Activated CD4-positive, alpha-beta T cell treated with anti-CD3 and anti-CD28 coated beads for 36 hours (primary cell): ENCODE data around the gene NAMPT. TPM values are rescaled to one million over a fixed set of nuclear protein-coding genes. Genes with fewer than 3 reads are reported as not detected.

ENCODE experiments used
- ATAC-seq: fragments of 200-7000 bp; cut with Tn5 transposase; one replicate; pipeline ENCODE4 v1.10.0; 2021; ENCODE audit warnings: mild to moderate bottlenecking, moderate library complexity
- CTCF ChIA-PET: fragments of 350-600 bp; sonication (Branson Sonifier 250); formaldehyde crosslinking; loops from one replicate; lab custom pipeline; 2021; ENCODE audit warnings: antibody characterized with exemption; lab: Charles Lee
- POLR2A ChIA-PET: fragments of 350-600 bp; sonication (Branson Sonifier 250); formaldehyde crosslinking; loops from one replicate; lab custom pipeline; 2021; ENCODE audit warnings: antibody characterized with exemption, inconsistent platforms; lab: Charles Lee
- DNase-seq: peaks from one replicate; pipeline ENCODE4 v3.0.0-alpha.2; 2020
- H3K27ac Mint-ChIP-seq: one replicate; pipeline ENCODE4 v1.8.0; 2021; ENCODE audit warnings: mixed read lengths
- H3K27me3 Mint-ChIP-seq: one replicate; pipeline ENCODE4 v1.8.0; 2021; ENCODE audit warnings: mixed read lengths
- H3K36me3 Mint-ChIP-seq: one replicate; pipeline ENCODE4 v1.8.0; 2021; ENCODE audit warnings: low read depth, mixed read lengths
- H3K4me1 Mint-ChIP-seq: one replicate; pipeline ENCODE4 v1.8.0; 2021; ENCODE audit warnings: mixed read lengths
- H3K4me3 Mint-ChIP-seq: one replicate; pipeline ENCODE4 v1.8.0; 2021; ENCODE audit warnings: mild to moderate bottlenecking, moderate library complexity, mixed read lengths
- H3K9me3 Mint-ChIP-seq: one replicate; pipeline ENCODE4 v1.8.0; 2021; ENCODE audit warnings: low read depth, mixed read lengths
- intact Hi-C, 2 experiments: fragments of 100-400 bp; cut with DNase I in 1 of 2; cut with micrococcal nuclease in 1 of 2; formaldehyde crosslinking; loops; one replicate each; pipeline versions ENCODE4 v1.14.2 to v1.15.1; 2022 to 2024; cut with DNase I, micrococcal nuclease
- total RNA-seq, 2 experiments: library from RNA; stranded (reverse); gene quantifications; one replicate each; pipeline ENCODE4 v1.2.3, GENCODE V29; 2021

NAMPT gene
- total RNA-seq, 2 experiments from 2014 or later, result 825 to 1,205 TPM

- peak overlapping the region; percentile 94 for H3K4me3 Mint-ChIP-seq
- H3K4me1 Mint-ChIP-seq, result peaks cover 54% of the 10 kb centered on the region
- peaks cover 91% of the 10 kb centered on the region for H3K36me3 Mint-ChIP-seq
- no peaks in the 10 kb centered on the region for H3K9me3 Mint-ChIP-seq
- CTCF ChIA-PET, result interaction anchor here (1.0 to 2.9 kb wide), 4 partner anchors 9 to 184 kb away, joined by 3 to 11 read pairs (median 4); no protein-coding TSS in a partner anchor
- DNase-seq, result no peak
- intact Hi-C loops, result loop anchor here (1.0 to 2.0 kb wide), 2 partner anchors 13 to 18 kb away; no protein-coding TSS in a partner anchor
- ATAC-seq, result no peak
- H3K27ac Mint-ChIP-seq, result peak overlapping the region; percentile 86
- H3K27me3 Mint-ChIP-seq, result no peaks in the 10 kb centered on the region
- POLR2A ChIA-PET, result interaction anchor here (0.6 to 1.4 kb wide), 6 partner anchors 9 to 184 kb away, joined by 3 to 7 read pairs (median 4); no protein-coding TSS in a partner anchor
Observed at GRCh38 chr7:106278695-106279094, 6.1 kb downstream of the NAMPT start.

- CTCF ChIA-PET, result interaction anchor here (0.9 to 2.9 kb wide), 3 partner anchors 8 to 16 kb away, joined by 3 to 11 read pairs (median 4); no protein-coding TSS in a partner anchor
- no peak for ATAC-seq
- Mint-ChIP-seq H3K9me3 (no peaks in the 10 kb centered on the region), H3K4me1 (peaks cover 57% of the 10 kb centered on the region), H3K27ac (peak overlapping the region; percentile 86), H3K27me3 (no peaks in the 10 kb centered on the region), H3K36me3 (peaks cover 92% of the 10 kb centered on the region), H3K4me3 (peak overlapping the region; percentile 94)
- no peak for DNase-seq
- POLR2A ChIA-PET, result interaction anchor here (0.9 to 1.4 kb wide), 3 partner anchors 31 to 184 kb away, joined by 3 to 7 read pairs (median 3); no protein-coding TSS in a partner anchor
- intact Hi-C loops, result loop anchor here (1.0 to 2.0 kb wide), 2 partner anchors 13 to 17 kb away; no protein-coding TSS in a partner anchor
Observed at GRCh38 chr7:106277976-106278375, 6.8 kb downstream of the NAMPT start.

DNA sequence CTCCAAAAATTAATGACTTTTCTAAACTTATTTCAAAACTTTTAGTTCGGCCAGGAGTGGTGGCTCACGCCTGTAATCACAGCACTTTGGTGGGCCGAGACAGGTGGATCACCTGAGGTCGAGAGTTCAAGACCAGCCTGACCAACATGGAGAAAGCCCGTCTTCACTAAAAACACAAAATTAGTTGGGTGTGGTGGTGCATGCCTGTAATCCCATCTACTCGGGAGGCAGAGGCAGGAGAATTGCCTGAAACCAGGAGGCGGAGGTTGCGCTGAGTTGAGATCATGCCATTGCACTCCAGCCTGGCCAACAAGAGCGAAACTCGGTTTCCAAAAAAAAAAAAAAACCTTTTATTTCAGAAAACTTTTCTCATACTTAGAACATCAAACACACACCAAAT, 8.3 kb downstream of the NAMPT start:
- H3K36me3 Mint-ChIP-seq, result peaks cover 85% of the 10 kb centered on the region
- CTCF ChIA-PET, result no interaction called here
- DNase-seq (no peak), ATAC-seq (no peak)
- no peaks in the 10 kb centered on the region for H3K27me3 Mint-ChIP-seq
- intact Hi-C loops, result no loop called here
- no peaks in the 10 kb centered on the region for H3K9me3 Mint-ChIP-seq
- H3K27ac Mint-ChIP-seq, result no peak overlapping the region
- peak overlapping the region; percentile 46 for H3K4me3 Mint-ChIP-seq
- peaks cover 57% of the 10 kb centered on the region for H3K4me1 Mint-ChIP-seq
- POLR2A ChIA-PET, result no interaction called here

DNA sequence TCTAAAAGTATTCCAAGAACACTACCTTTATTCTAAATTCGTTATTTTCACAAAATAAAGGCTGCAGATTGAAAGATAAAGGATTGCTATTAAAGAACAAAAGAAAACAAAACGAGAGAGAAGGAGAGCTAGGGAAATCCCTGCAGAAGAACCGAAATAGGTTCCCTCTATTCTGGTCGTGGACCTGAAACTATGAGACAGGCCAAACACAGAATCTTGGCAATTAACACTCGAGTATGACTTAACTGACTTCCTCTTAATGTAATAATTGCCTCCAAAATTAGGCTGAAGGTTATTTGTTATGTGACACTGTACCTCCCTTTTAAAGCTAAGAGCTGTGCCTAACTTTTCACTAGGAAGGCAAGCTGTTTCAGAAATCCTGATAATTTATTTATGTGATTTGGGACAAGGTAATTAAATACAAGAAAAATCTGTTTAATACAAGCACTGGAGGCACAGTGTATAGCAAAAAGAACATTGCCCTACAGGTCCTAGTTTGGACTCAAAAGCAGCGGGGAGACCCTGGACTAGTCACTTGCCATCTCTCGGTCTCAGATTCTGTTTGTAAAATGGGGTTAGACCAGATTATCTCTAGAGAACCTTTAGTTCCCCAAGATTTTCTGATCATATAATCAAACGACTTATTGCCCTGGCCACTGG, 11.6 kb downstream of the NAMPT start:
- CTCF ChIA-PET, result interaction anchor here (0.6 to 1.3 kb wide), 4 partner anchors 12 to 489 kb away, joined by 3 to 4 read pairs (median 3); no protein-coding TSS in a partner anchor
- no peak overlapping the region for H3K4me3 Mint-ChIP-seq
- no peaks in the 10 kb centered on the region for H3K9me3 Mint-ChIP-seq
- POLR2A ChIA-PET, result interaction anchor here (0.7 to 0.8 kb wide), 2 partner anchors 13 to 152 kb away, joined by 3 to 4 read pairs; no protein-coding TSS in a partner anchor
- intact Hi-C loops, result no loop called here
- ATAC-seq, result no peak
- no peaks in the 10 kb centered on the region for H3K27me3 Mint-ChIP-seq
- H3K4me1 Mint-ChIP-seq, result peaks cover 36% of the 10 kb centered on the region
- no peak for DNase-seq
- H3K27ac Mint-ChIP-seq, result peak overlapping the region; percentile 31
- peaks cover 79% of the 10 kb centered on the region for H3K36me3 Mint-ChIP-seq

DNA sequence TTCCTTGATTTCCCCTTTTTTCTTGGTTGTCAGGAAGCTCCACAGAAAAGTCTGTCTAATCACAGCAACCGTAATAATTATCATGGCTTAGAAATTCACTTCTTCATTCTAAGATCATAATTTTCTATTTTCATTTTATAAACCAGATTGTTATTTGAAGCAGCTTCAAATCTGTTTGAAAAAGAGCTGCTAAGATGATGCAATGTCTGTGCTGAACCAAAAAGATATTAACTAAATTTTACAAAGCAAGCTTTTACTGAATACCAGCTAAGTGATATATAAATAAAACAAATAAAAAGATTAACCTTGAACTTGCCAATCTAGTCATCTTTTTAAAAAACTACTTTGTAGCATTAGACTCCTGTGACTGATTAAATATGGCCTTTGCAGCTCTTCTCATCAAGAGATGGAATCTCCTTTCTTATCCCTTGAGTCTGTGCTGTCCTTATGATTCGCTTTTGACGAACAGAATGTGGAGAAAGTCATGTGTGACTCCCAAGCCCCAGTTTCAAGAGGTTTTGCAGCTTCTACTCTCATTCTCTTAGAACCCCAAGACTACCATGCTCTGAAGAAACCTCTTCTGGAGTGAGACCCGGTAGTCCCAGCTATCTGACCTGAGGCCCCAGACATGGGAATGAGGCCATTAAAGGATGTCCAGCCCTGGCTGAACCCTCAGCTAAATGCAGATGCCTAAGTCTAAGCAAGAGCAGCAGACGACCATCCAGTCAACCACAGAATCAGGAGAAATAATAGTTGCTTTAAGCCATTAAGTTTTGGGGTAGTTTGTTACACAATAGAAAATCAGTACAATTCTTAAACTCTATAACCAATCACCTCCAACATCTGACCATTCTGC, 14.4 kb downstream of the NAMPT start:
- H3K9me3 Mint-ChIP-seq, result no peaks in the 10 kb centered on the region
- POLR2A ChIA-PET, result interaction anchor here (1.0 to 2.2 kb wide), 3 partner anchors 9 to 155 kb away, joined by 3 to 11 read pairs (median 4); partner anchors contain the start of gene NAMPT
- H3K4me1 Mint-ChIP-seq, result peaks cover 27% of the 10 kb centered on the region
- intact Hi-C loops, result no loop called here
- CTCF ChIA-PET, result interaction anchor here (0.5 to 3.0 kb wide), 6 partner anchors 9 to 192 kb away, joined by 3 to 13 read pairs (median 4); no protein-coding TSS in a partner anchor
- ATAC-seq (peak; percentile 16), DNase-seq (no peak)
- H3K27ac Mint-ChIP-seq, result peak overlapping the region; percentile 56
- H3K4me3 Mint-ChIP-seq, result no peak overlapping the region
- H3K27me3 Mint-ChIP-seq, result no peaks in the 10 kb centered on the region
- peaks cover 77% of the 10 kb centered on the region for H3K36me3 Mint-ChIP-seq

GRCh38 chr7:106269254-106269961, 15.4 kb downstream of the NAMPT start:
- no peak overlapping the region for H3K4me3 Mint-ChIP-seq
- ChIA-PET CTCF (interaction anchor here (0.9 to 3.0 kb wide), 5 partner anchors 8 to 193 kb away, joined by 3 to 13 read pairs (median 4); no protein-coding TSS in a partner anchor), POLR2A (interaction anchor here (1.0 to 2.2 kb wide), 3 partner anchors 10 to 156 kb away, joined by 3 to 11 read pairs (median 4); partner anchors contain the start of gene NAMPT)
- ATAC-seq, result no peak
- intact Hi-C loops, result no loop called here
- no peak overlapping the region for H3K27ac Mint-ChIP-seq
- no peak for DNase-seq
- peaks cover 77% of the 10 kb centered on the region for H3K36me3 Mint-ChIP-seq
- H3K27me3 Mint-ChIP-seq, result no peaks in the 10 kb centered on the region
- H3K4me1 Mint-ChIP-seq, result peaks cover 32% of the 10 kb centered on the region
- no peaks in the 10 kb centered on the region for H3K9me3 Mint-ChIP-seq

GRCh38 chr7:106265133-106265532, 19.6 kb downstream of the NAMPT start:
- Mint-ChIP-seq H3K27ac (peak overlapping the region; percentile 40), H3K36me3 (peaks cover 84% of the 10 kb centered on the region), H3K4me1 (peaks cover 49% of the 10 kb centered on the region), H3K27me3 (no peaks in the 10 kb centered on the region), H3K9me3 (no peaks in the 10 kb centered on the region), H3K4me3 (no peak overlapping the region)
- DNase-seq, result no peak
- ChIA-PET CTCF (interaction anchor here (2.6 kb wide), 1 partner anchor 197 kb away, joined by 7 read pairs; no protein-coding TSS in a partner anchor), POLR2A (interaction anchor here (0.7 to 0.9 kb wide), 3 partner anchors 115 to 220 kb away, joined by 3 read pairs; no protein-coding TSS in a partner anchor)
- intact Hi-C loops, result loop anchor here in 1 of 2 experiments (1.0 kb wide), 1 partner anchor 13 kb away; no protein-coding TSS in a partner anchor
- no peak for ATAC-seq

GRCh38 chr7:106262221-106262881, 22.4 kb downstream of the NAMPT start:
- H3K9me3 Mint-ChIP-seq, result no peaks in the 10 kb centered on the region
- DNase-seq, result no peak
- no peaks in the 10 kb centered on the region for H3K27me3 Mint-ChIP-seq
- ChIA-PET POLR2A (interaction anchor here (0.6 to 1.0 kb wide), 2 partner anchors 23 to 306 kb away, joined by 3 to 4 read pairs; partner anchors contain the start of gene NAMPT), CTCF (interaction anchor here (1.5 to 2.1 kb wide), 3 partner anchors 8 to 85 kb away, joined by 3 to 5 read pairs (median 4); no protein-coding TSS in a partner anchor)
- peak overlapping the region; percentile 45 for H3K27ac Mint-ChIP-seq
- intact Hi-C loops, result no loop called here
- no peak overlapping the region for H3K4me3 Mint-ChIP-seq
- H3K4me1 Mint-ChIP-seq, result peaks cover 73% of the 10 kb centered on the region
- H3K36me3 Mint-ChIP-seq, result peaks cover 91% of the 10 kb centered on the region
- no peak for ATAC-seq

GRCh38 chr7:106260136-106260561, 24.6 kb downstream of the NAMPT start:
- ATAC-seq (peak; percentile 21), DNase-seq (no peak)
- Mint-ChIP-seq H3K36me3 (peaks cover 92% of the 10 kb centered on the region), H3K9me3 (no peaks in the 10 kb centered on the region), H3K4me3 (no peak overlapping the region), H3K27me3 (no peaks in the 10 kb centered on the region), H3K27ac (peak overlapping the region; percentile 83), H3K4me1 (peaks cover 81% of the 10 kb centered on the region)
- ChIA-PET POLR2A (interaction anchor here (0.9 to 1.4 kb wide), 3 partner anchors 13 to 24 kb away, joined by 3 to 4 read pairs (median 3); no protein-coding TSS in a partner anchor), CTCF (interaction anchor here (0.6 to 1.6 kb wide), 3 partner anchors 28 to 202 kb away, joined by 3 to 8 read pairs (median 3); no protein-coding TSS in a partner anchor)
- intact Hi-C loops, result loop anchor here in 1 of 2 experiments (2.0 kb wide), 1 partner anchor 19 kb away; no protein-coding TSS in a partner anchor
